ENCODE measurements around the gene FRAS1. TPM values are rescaled to one million over a fixed set of nuclear protein-coding genes. Genes with fewer than 3 reads are reported as not detected.

Gene FRAS1
- total and polyA plus RNA-seq, 9 donors, result 0.16 to 5.3 (median 1.4) TPM

DNA sequence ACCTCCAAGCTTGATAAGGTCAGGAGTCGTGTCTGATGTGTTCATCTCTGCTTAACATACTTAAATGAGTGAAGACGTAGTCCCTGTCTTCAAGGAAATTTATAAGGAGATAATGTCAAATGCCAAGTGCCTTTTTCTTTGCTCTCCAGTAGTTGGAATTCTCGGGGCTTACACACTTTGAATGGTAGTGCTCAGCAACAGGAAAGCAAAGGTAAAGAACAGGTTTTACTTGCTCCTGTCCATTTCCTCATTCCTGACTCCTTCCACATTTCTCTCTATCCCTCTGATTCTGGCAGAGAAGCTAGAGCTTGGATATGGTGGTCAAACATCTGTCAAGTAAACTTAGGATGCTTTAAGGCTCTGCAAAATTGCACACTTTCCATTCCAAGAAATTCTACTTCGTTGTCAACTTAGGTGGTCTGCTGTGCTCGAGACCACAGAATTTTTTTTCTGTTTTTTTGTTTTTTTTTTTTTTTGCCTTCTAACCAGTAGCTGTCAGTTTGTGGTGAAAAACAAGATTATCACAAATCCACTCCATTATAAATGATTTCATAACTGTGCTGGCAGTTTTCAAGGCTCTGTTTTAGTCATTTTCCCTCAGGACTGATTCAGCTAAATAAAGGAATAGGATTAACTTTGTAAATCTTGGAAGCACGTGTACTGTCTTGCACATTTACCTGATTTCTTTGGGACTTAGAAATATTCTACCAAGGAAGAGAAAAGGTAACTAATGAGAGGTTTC lies 313.7 kb downstream of the FRAS1 start:
- no peak for DNase-seq
- Histone ChIP-seq H3K27ac (no peak overlapping the region), H3K9me3 (no peaks in the 10 kb centered on the region), H3K27me3 (no peaks in the 10 kb centered on the region), H3K4me3 (no peak overlapping the region), H3K4me1 (ENCODE audit: insufficient read depth) (no peaks in the 10 kb centered on the region), H3K36me3 (no peaks in the 10 kb centered on the region)
- TF ChIP-seq POLR2A (IDR thresholded peaks at IDR 0.05), result no peak
- TF ChIP-seq, protein P1, sequence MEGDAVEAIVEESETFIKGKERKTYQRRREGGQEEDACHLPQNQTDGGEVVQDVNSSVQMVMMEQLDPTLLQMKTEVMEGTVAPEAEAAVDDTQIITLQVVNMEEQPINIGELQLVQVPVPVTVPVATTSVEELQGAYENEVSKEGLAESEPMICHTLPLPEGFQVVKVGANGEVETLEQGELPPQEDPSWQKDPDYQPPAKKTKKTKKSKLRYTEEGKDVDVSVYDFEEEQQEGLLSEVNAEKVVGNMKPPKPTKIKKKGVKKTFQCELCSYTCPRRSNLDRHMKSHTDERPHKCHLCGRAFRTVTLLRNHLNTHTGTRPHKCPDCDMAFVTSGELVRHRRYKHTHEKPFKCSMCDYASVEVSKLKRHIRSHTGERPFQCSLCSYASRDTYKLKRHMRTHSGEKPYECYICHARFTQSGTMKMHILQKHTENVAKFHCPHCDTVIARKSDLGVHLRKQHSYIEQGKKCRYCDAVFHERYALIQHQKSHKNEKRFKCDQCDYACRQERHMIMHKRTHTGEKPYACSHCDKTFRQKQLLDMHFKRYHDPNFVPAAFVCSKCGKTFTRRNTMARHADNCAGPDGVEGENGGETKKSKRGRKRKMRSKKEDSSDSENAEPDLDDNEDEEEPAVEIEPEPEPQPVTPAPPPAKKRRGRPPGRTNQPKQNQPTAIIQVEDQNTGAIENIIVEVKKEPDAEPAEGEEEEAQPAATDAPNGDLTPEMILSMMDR (IDR thresholded peaks at IDR 0.05), result no peak
- TF ChIP-seq EP300 (IDR thresholded peaks at IDR 0.05), result no peak
- intact Hi-C loops (cut with DNase I), result no loop called here
- WGBS, 3 donors, result 44 to 52% (median 52%) methylated on average over 6 of the region's 6 CpGs

DNA sequence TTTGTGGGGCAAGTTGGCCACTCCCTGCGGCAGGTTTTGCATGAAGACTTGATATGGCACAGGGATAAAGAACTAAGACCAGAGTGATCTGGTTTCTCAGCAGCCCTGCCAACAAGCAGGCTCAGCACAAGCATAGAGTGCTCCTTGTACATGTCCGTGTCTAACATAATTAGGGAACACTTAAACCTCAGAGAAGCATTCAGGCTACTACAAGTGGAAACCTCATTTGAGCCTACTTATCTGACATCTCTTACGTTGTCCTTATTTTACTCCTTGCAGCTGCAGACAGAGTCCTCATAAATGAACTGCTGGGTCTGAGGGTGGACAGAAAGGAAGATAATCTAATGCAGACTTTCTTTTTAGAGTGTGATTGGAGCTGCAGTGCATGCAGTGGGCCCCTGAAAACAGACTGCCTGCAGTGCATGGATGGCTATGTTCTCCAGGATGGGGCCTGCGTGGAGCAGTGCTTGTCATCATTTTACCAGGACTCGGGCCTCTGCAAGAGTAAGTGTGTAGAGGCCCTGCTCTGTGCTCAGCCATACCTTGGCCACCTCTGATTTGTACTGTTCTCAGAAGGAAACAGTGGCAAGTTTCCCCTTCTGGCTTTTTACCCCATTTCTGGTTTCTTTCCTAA lies 315.3 kb downstream of the FRAS1 start:
- Histone ChIP-seq H3K36me3 (no peaks in the 10 kb centered on the region), H3K4me3 (no peak overlapping the region), H3K27me3 (no peaks in the 10 kb centered on the region), H3K4me1 (ENCODE audit: insufficient read depth) (no peaks in the 10 kb centered on the region), H3K27ac (no peak overlapping the region), H3K9me3 (no peaks in the 10 kb centered on the region)
- DNase-seq, result no peak
- TF ChIP-seq, protein P1 (IDR thresholded peaks at IDR 0.05), result no peak
- intact Hi-C loops (cut with DNase I), result no loop called here
- WGBS, 3 donors, result 93 to 95% (median 95%) methylated on average over 5 of the region's 5 CpGs

DNA sequence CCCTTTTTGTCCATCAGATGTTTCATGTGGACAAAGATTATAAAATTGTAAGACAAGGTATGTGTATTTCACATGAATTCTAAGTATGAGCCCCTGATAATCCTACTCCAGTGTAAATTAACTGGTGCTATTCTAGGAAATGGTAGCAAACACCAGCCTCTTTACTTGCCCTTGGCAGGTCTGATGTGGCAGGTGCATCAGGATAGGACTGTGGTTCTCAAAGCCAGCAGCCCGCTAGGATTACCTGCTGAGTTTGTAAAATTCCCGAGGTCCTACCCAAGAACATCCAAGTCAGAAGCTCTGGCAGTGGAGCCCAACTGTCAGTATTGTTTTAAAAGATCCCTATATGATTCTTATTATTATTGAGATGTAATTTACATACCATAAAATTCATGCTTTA lies 320.4 kb downstream of the FRAS1 start:
- H3K27ac ChIP-seq, result no peak overlapping the region
- H3K4me1 ChIP-seq (ENCODE audit: insufficient read depth), result no peaks in the 10 kb centered on the region
- TF ChIP-seq POLR2A (IDR thresholded peaks at IDR 0.05), result no peak
- TF ChIP-seq, protein P1 (IDR thresholded peaks at IDR 0.05), result no peak
- TF ChIP-seq EP300 (IDR thresholded peaks at IDR 0.05), result no peak
- H3K36me3 ChIP-seq, result no peaks in the 10 kb centered on the region
- no peaks in the 10 kb centered on the region for H3K9me3 ChIP-seq
- intact Hi-C loops (cut with DNase I), result no loop called here
- H3K27me3 ChIP-seq, result no peaks in the 10 kb centered on the region
- 91 to 97% (median 96%) methylated on average over 2 of the region's 2 CpGs for WGBS, 3 donors
- DNase-seq, result no peak
- H3K4me3 ChIP-seq, result no peak overlapping the region

DNA sequence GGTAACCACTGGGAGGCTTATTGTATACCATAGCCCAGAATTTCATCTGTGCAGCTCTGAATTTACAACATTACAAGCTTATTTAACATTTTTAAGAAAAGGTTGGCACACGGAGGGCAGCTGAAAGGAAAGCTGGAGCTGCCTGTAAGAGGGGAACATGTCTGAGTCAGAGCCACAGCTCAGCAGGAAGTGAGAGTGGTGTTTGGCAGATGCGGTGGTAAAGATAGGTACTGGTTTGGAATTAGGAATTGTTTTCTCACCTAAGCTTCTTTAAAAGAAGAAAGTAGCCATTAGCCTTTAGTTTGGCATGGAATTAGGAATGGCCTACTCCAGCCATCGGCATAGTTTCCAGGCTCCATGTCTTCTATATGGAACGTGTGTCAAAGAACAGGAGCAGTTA lies 321.9 kb downstream of the FRAS1 start:
- Histone ChIP-seq H3K36me3 (no peaks in the 10 kb centered on the region), H3K27ac (no peak overlapping the region), H3K4me3 (no peak overlapping the region), H3K4me1 (ENCODE audit: insufficient read depth) (no peaks in the 10 kb centered on the region), H3K27me3 (no peaks in the 10 kb centered on the region), H3K9me3 (no peaks in the 10 kb centered on the region)
- TF ChIP-seq, protein P1 (IDR thresholded peaks at IDR 0.05), result no peak
- TF ChIP-seq EP300 (IDR thresholded peaks at IDR 0.05) (no peak), POLR2A (IDR thresholded peaks at IDR 0.05) (no peak)
- intact Hi-C loops (cut with DNase I), result no loop called here
- 81 to 95% (median 89%) methylated on average over 4 of the region's 4 CpGs for WGBS, 3 donors
- no peak for DNase-seq

All from ovary (tissue), 9 donors.